Measurements from ENCODE around the gene MED13L.

The MED13L gene

GRCh38 chr12:116040402-116040801 is 237.1 kb downstream of the MED13L start:
- TF ChIP-seq ZC3H10 (CRISPR knock-in tag; IDR thresholded peaks at IDR 0.05) (no peak), ZNF70 (CRISPR knock-in tag; IDR thresholded peaks at IDR 0.05) (no peak)
- no peak for ATAC-seq

GRCh38 chr12:116039081-116039480 is 238.4 kb downstream of the MED13L start:
- TF ChIP-seq ESRRG (CRISPR knock-in tag; IDR thresholded peaks at IDR 0.05) (no peak), CSDC2 (CRISPR knock-in tag; IDR thresholded peaks at IDR 0.05) (no peak), POU6F1 (CRISPR knock-in tag; IDR thresholded peaks at IDR 0.05; ENCODE audit: borderline replicate concordance, low read depth) (no peak), TSHZ2 (CRISPR knock-in tag; IDR thresholded peaks at IDR 0.05) (no peak), PATZ1 (CRISPR knock-in tag; IDR thresholded peaks at IDR 0.05; ENCODE audit: borderline replicate concordance) (no peak), TOX (CRISPR knock-in tag; IDR thresholded peaks at IDR 0.05; ENCODE audit: borderline replicate concordance) (no peak), ARNTL (CRISPR knock-in tag; IDR thresholded peaks at IDR 0.05; ENCODE audit: borderline replicate concordance, low read depth) (no peak), ZNF565 (CRISPR knock-in tag; conservative IDR thresholded peaks at IDR 0.05; ENCODE audit: low read depth) (no peak), ISL1 (CRISPR knock-in tag; IDR thresholded peaks at IDR 0.05) (no peak), CREB5 (CRISPR knock-in tag; IDR thresholded peaks at IDR 0.05; ENCODE audit: low read depth) (no peak), TCF4 (CRISPR knock-in tag; IDR thresholded peaks at IDR 0.05; ENCODE audit: borderline replicate concordance) (no peak), ZNF8 (CRISPR knock-in tag; IDR thresholded peaks at IDR 0.05) (no peak), GLIS3 (CRISPR knock-in tag; IDR thresholded peaks at IDR 0.05) (no peak), PPARA (CRISPR knock-in tag; IDR thresholded peaks at IDR 0.05; ENCODE audit: borderline replicate concordance) (no peak), ZFP30 (CRISPR knock-in tag; IDR thresholded peaks at IDR 0.05) (no peak), BACH2 (CRISPR knock-in tag; IDR thresholded peaks at IDR 0.05; ENCODE audit: borderline replicate concordance) (no peak), SNAI2 (CRISPR knock-in tag; IDR thresholded peaks at IDR 0.05) (no peak), OSR1 (CRISPR knock-in tag; IDR thresholded peaks at IDR 0.05) (no peak), RARB (CRISPR knock-in tag; IDR thresholded peaks at IDR 0.05) (no peak), CSRNP3 (CRISPR knock-in tag; IDR thresholded peaks at IDR 0.05) (no peak)
- ATAC-seq, result no peak
